Peyer's patch (tissue), 4 donors: ENCODE results near the gene MPPED2.

ENCODE experiments used
- CTCF ChIP-seq, 6 experiments: fragments of 450-650 bp in 4 of 6; fragments of 200-600 bp in 2 of 6; sonication (generic) in 1 of 6; IDR thresholded peaks; one replicate each; pipeline ENCODE4 v1.5.1; 2017 to 2019; ENCODE audit warnings: antibody characterized with exemption in 6 of 6, mild to moderate bottlenecking in 3 of 6, moderate library complexity in 1 of 6
- POLR2A ChIP-seq, 2 donors: fragments of 450-650 bp; IDR thresholded peaks; one replicate each; pipeline ENCODE4 v1.5.1; 2017; ENCODE audit warnings: antibody characterized with exemption in 2 of 2, mild to moderate bottlenecking in 2 of 2, moderate library complexity in 2 of 2

GRCh38 chr11:30543066-30543465, 43.1 kb downstream of the MPPED2 start:
- TF ChIP-seq CTCF (IDR thresholded peaks at IDR 0.05) = no peak
- no peak for TF ChIP-seq POLR2A (IDR thresholded peaks at IDR 0.05)
